Middle frontal gyrus (tissue), 1 donor: ENCODE results near the gene RDH13.
"Not testable (repeated sequence)": the region's sequence is repeated elsewhere in the genome, so short reads cannot be mapped to it uniquely, and the experiment has no call there.

Experiments used
- DNase-seq: peaks from one replicate; pipeline ENCODE4 v3.0.0-alpha.2; 2015; ENCODE audit warnings: low spot score; ENCODE audit errors: extremely low spot score

The RDH13 gene

GRCh38 chr19:55079400-55080038 is 16.6 kb upstream of the RDH13 start:
- DNase-seq = no peak

GRCh38 chr19:55078996-55079395 is 16.0 kb upstream of the RDH13 start:
- no peak for DNase-seq

GRCh38 chr19:55077106-55077505 is 14.2 kb upstream of the RDH13 start:
- DNase-seq = no peak

- no peak for DNase-seq
Measured at GRCh38 chr19:55076321-55076720, 13.4 kb upstream of the RDH13 start.

GRCh38 chr19:55075371-55075998 is 12.5 kb upstream of the RDH13 start, which contains the start of gene EPS8L1:
Gene EPS8L1, plus strand, starts transcription at chr19:55075869. Its CDS starts 576 bp downstream, at chr19:55076445.
- DNase-seq = no peak

GRCh38 chr19:55071913-55072312 is 9.0 kb upstream of the RDH13 start:
- DNase-seq = no peak

GRCh38 chr19:55071129-55071502 is 8.2 kb upstream of the RDH13 start:
- DNase-seq = no peak

- DNase-seq = no peak
Measured at GRCh38 chr19:55070466-55071128, 7.6 kb upstream of the RDH13 start.

- DNase-seq = no peak
Measured at GRCh38 chr19:55069865-55070197, 6.9 kb upstream of the RDH13 start.

GRCh38 chr19:55068950-55069864 is 6.3 kb upstream of the RDH13 start:
- no peak for DNase-seq

- no peak for DNase-seq
Measured at GRCh38 chr19:55067869-55068268, 4.9 kb upstream of the RDH13 start.

- no peak for DNase-seq
Measured at GRCh38 chr19:55066107-55066709, 3.3 kb upstream of the RDH13 start.

- not testable (repeated sequence) for DNase-seq
Measured at GRCh38 chr19:55065516-55065915, 2.6 kb upstream of the RDH13 start.

GRCh38 chr19:55063492-55063843 is 520 bp upstream of the RDH13 start:
- no peak for DNase-seq

- DNase-seq = not testable (repeated sequence)
Measured at GRCh38 chr19:55060287-55060686, 2.7 kb downstream of the RDH13 start.

- DNase-seq = no peak
Measured at GRCh38 chr19:55058781-55059610, 4.0 kb downstream of the RDH13 start.

- no peak for DNase-seq
Measured at GRCh38 chr19:55056827-55057226, 6.1 kb downstream of the RDH13 start.

GRCh38 chr19:55053735-55054134 is 9.2 kb downstream of the RDH13 start:
- DNase-seq = no peak

- DNase-seq = no peak
Measured at GRCh38 chr19:55050749-55051532, 12.0 kb downstream of the RDH13 start.

GRCh38 chr19:55048446-55048845 is 14.5 kb downstream of the RDH13 start:
- DNase-seq = no peak
